ENCODE data around the gene ADGRG1. TPM values are rescaled to one million over a fixed set of nuclear protein-coding genes. Genes with fewer than 3 reads are reported as not detected.

The ADGRG1 gene
- total RNA-seq (100 to 1,000 TPM in 1 of 6 donors, 10 to 100 TPM in 5; 51.3 to 102 (median 94.0) TPM), polyA plus RNA-seq (10 to 100 TPM; 36.4 to 47.6 TPM)

DNA sequence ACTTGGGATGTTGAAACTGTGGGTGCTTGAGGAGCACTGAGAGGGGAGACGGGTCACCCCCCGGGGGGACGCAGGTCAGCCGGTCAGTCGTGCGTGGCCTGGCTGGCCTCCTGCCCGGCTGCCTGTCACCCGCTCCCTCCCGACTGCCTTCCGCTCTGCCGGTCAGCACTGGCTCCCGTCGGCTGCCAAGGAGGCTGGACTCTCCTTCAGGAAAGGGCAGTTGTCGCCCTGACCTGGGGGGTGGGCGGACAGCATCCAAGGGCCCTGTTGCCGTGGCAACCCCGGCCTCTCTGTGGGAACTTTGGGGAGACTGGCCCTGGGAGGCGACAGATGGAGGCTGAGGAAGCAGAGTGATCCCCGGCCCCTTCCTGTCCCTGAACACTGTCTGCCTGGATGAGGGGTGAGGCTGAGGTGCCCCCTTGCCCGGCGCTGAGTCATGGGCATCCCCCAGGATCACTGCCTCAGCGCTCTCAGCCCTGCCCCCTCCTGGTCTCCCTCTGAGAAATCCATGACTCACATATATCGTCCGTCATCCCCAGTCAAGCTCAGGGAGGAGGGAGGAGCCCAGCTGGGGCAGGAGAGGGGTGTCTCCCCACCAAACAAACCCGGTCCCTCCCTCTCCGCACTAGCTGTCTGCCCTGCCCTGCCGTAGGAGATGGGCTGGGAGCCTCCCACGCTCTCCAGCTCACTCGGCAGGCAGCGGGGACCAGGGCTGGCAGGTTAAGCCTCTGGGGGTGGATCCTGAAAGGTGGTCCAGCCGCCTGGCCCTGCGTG, at the start of gene ADGRG1:
Gene ADGRG1, plus strand, starts transcription at position 623 of the 774 bp plus-strand sequence. CDS start 21,658 bp downstream, outside the sequence.
- H3K4me1 ChIP-seq, result peaks cover 0 to 31% (median 18%) of the 10 kb centered on the region in 3 donors
- FAIRE-seq, result no peak

GRCh38 chr16:57579361-57579665, 49.1 kb upstream of the ADGRG1 start:
- 32 to 43% methylated on average over 2 of the region's 2 CpGs for WGBS, 2 donors
- no peak overlapping the region for H3K4me3 ChIP-seq
- no peaks in the 10 kb centered on the region for H3K36me3 ChIP-seq
- H3K4me1 ChIP-seq, result no peaks in the 10 kb centered on the region
- no peak overlapping the region for H3K27ac ChIP-seq
- ATAC-seq (no peak), FAIRE-seq (no peak), DNase-seq (peak in 1 of 6 donors; percentile 3)
- TF ChIP-seq CTCF (IDR thresholded peaks at IDR 0.05), result no peak
- intact Hi-C loops (cut with DNase I), result loop anchor here in 1 of 3 donors (10.0 kb wide), 2 partner anchors 145 to 435 kb away; no protein-coding TSS in a partner anchor
- H3K27me3 ChIP-seq, result no peaks in the 10 kb centered on the region
- no peaks in the 10 kb centered on the region for H3K9me3 ChIP-seq

More for the DNA sequence above, at the start of gene ADGRG1:
- DNase-seq, result peak in 3 of 6 donors; percentile 45 to 82 (median 58)
- 51 to 60% methylated on average over 32 of the region's 32 CpGs for WGBS, 2 donors
- Histone ChIP-seq H3K4me3 (peak within 1 kb of the TSS in 2 of 4 donors; percentile 8 to 23), H3K27ac (peak within 1 kb of the TSS in 2 of 4 donors; percentile 3 to 47), H3K27me3 (no peaks in the 10 kb centered on the region), H3K9me3 (no peaks in the 10 kb centered on the region), H3K36me3 (no peaks in the 10 kb centered on the region)
- ATAC-seq, result peak in 3 of 4 donors; percentile 62 to 83 (median 64)
- intact Hi-C loops (cut with DNase I), result no loop called here
- TF ChIP-seq CTCF (IDR thresholded peaks at IDR 0.05), result no peak

- ATAC-seq (no peak), DNase-seq (no peak), FAIRE-seq (no peak)
- no peaks in the 10 kb centered on the region for H3K9me3 ChIP-seq
- H3K27ac ChIP-seq, result no peak overlapping the region
- H3K4me3 ChIP-seq, result no peak overlapping the region
- no peaks in the 10 kb centered on the region for H3K27me3 ChIP-seq
- 38 to 45% methylated on average over 3 of the region's 3 CpGs for WGBS, 2 donors
- intact Hi-C loops (cut with DNase I), result loop anchor here in 1 of 3 donors (10.0 kb wide), 1 partner anchor 410 kb away; no protein-coding TSS in a partner anchor
- H3K4me1 ChIP-seq, result no peaks in the 10 kb centered on the region
- no peaks in the 10 kb centered on the region for H3K36me3 ChIP-seq
- no peak for TF ChIP-seq CTCF (IDR thresholded peaks at IDR 0.05)
Observed at GRCh38 chr16:57585051-57585687, 43.3 kb upstream of the ADGRG1 start.

DNA sequence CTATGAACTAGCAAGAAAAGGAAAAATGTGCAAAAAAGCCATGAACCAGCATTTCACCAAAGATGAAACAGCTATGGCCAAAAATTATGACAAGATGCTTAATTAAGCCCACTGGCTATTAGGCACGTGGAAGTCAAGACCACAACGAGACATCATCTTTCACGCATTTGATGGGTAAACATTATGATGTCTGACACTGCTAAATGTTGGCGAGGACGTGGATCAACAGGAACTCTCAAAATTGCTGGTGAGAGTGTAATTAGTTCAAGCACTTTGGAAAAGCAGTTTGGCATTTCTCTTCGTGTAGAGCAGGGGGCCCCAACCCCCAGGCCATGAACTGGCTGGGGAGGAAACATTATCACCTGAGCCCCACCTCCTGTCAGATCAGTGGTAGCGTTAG, 39.6 kb upstream of the ADGRG1 start:
- TF ChIP-seq CTCF (IDR thresholded peaks at IDR 0.05), result no peak
- Histone ChIP-seq H3K27me3 (no peaks in the 10 kb centered on the region), H3K9me3 (no peaks in the 10 kb centered on the region), H3K36me3 (no peaks in the 10 kb centered on the region), H3K4me3 (no peak overlapping the region), H3K27ac (no peak overlapping the region), H3K4me1 (no peaks in the 10 kb centered on the region)
- 85 to 89% methylated on average over 7 of the region's 7 CpGs for WGBS, 2 donors
- intact Hi-C loops (cut with DNase I), result loop anchor here in 1 of 3 donors (10.0 kb wide), 1 partner anchor 406 kb away; no protein-coding TSS in a partner anchor
- peak in 1 of 6 donors; percentile 2 for DNase-seq
- no peak for FAIRE-seq
- no peak for ATAC-seq
